Amniotic epithelial cell (primary cell): ENCODE results near the gene ZNF90.
"Not testable (repeated sequence)": the region's sequence is repeated elsewhere in the genome, so short reads cannot be mapped to it uniquely, and the experiment has no call there.

Source experiments
- DNase-seq: peaks from one replicate; pipeline ENCODE4 v3.0.0-alpha.2; 2010; ENCODE audit warnings: low read depth

ZNF90 gene

DNA sequence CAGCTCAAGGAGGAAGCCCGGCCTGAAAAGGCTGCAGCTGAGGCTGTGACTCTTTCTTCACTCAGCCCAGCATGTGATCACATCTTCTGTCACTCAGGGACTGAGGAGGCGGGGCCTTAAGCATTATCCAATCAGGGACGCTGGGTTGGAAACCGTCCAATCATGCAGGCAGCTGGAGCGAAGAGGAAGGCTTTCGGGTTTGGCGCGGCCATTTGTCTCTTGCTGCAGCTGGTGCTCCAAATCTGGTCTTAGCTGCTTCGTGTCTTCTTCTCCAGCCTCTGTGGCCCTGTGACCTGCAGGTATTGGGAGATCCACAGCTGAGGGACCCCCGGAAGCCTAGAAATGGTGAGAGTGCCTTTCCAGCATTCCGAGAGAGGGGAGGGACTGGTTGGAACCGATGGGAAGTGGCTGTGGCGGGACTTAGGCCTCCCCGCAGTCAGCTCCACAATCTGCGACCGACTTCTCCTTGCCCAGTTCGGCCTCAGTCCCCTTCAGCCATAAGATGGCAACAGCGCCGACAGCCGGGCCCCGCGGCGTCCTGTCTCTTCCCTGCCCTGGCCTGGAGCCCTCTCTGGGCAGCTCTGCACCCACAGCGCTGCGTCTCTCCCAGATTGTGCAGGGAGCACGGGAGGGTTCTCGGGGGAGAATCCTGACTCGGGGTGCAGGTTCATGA lies at the start of gene ZNF90:
Gene ZNF90 (plus strand): TSS at position 210 of the 673 bp plus-strand sequence. CDS start 133 bp downstream, at position 343.
- DNase-seq, result peak; percentile 92

DNA sequence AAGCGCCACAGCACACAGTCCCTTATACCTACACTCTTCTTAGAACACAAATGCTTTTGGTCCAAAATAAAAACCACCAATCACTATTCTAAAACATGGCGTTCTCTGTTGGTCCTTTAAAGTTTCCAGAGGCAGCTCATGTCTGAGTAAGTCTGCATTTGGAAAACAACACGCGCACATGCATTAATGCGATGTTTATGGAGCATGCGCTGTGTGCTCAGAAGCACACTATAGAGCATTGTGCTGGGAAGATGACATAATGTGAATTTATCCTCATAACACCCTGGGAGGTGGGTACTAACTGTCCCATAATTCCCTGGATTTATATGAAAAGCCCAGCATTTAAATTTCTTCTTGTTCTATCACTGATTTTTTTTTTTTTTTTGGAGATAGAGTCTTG lies 49.2 kb upstream of the ZNF90 start:
- DNase-seq, result no peak

DNA sequence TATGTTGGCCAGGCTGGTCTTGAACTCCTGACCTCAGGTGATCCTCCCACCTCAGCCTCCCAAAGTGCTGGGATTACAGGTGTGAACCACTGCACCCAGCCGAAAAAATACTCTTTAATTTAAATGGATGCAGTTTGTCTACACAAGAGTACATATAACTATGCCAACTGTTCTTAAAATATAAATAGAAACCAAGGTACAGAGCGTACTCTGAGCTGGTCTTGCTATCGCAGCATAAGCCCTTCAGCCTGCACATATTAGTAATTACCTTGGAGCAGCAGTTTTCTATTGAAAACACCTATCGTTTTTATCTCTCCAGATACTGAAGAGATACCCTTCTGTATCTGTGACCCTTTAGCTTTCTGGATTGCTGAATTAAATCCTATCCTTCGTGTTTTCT lies 41.9 kb upstream of the ZNF90 start:
- no peak for DNase-seq

DNA sequence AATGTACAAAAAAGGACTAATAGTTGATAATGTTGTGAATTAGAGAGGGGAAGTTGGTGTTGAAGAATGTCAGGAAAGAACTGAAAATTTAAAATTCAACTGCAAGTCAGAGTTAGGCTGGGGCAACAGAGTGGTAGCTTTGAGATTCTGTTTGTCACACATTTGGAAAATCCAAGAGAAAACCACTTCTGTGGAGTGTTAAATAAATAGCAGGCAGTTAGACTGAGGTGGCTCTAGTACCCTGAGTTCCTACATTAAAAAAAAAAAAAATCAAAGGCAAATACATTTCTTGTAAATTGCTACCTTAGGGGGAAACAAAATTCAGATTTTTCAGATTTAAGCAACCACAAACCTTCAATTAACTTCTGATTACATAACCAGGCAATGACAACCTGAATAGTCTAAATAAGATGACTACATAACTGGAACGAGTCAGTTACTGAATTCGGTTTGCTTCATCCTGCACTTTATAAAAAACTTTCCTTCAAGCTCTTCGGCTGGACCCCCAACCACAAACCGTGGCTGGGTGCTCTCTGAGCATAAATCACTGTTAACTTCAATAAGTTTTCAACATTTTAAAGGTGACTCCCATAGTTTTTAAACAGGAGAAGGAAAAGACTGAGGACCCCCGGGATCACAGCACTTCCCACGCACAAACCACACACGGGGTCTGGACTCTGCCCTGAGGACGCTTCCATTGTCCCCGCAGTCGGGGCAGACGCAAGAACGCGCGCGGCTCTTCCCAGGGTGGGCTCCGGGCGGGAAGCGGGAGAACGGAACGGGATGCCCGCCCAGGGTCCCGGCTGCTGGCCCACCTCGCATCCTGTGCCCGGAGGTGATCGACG lies 39.2 kb upstream of the ZNF90 start:
- peak; percentile 6 for DNase-seq

DNA sequence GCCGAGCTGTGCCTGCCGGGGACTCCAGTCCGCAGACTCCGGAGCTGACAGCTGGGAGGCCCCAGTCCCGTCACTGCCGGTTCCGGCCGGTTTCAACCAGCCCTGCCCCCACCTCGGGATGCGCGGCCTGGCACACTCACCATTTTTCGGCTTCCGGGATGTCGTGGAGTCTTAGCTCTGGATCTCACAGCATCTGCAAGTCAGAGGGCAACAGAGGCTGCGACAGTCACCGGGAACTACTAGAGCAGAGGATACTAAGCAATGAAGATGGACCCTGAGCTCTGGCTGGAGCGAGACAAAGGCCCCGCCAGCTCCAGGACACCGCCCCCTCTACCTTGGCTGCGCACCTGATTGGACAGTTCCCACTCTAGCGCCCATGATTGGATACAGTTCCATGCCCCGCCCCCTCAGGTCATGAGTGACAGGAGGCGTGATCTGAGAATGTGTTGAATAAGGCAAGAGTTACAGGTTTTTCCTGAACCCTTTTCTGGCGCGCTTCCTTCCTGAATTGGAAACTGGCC lies 38.5 kb upstream of the ZNF90 start, which contains the start of gene ZNF682:
Gene ZNF682 (minus strand): TSS at position 303 of the 521 bp plus-strand sequence. CDS start 160 bp downstream, at position 143.
- peak; percentile 92 for DNase-seq

DNA sequence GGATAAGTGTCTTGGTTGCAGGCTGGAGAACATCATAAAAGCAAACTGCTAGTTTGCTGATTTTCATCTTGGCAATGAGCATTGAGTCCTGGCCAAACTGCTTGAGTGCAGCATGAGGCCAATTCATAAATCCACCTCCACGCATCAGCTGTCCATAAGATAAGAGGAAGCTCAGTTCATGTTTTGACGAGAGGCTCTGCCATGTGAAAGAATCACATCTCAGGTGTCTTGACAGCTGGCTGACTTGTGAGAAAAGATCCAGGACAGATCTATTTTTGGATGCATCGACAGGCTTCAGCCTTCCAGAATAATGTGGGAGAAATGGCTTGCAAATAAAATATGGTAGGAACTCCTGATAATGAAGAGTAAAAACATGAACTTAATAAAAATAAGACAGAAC lies 33.1 kb upstream of the ZNF90 start:
- no peak for DNase-seq

DNA sequence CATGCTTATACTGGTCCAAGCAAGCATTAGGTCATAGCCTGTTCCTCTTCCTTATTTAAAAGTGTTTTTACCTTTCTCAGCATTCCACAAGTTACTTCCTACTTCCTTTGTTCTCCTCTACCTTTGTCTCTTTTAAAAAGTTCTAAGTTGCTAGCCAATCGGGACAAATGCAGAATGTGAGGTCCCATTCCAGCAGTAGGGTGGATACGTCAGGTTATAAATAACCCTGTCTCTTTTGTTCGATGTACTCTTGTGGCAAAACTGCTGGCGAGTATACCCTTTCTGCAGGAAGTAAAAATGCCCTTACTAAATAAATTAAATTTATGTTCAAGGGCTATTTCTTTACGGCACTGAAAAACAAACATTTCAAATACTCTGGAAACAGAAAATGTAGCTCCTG lies 32.1 kb upstream of the ZNF90 start:
- not testable (repeated sequence) for DNase-seq

DNA sequence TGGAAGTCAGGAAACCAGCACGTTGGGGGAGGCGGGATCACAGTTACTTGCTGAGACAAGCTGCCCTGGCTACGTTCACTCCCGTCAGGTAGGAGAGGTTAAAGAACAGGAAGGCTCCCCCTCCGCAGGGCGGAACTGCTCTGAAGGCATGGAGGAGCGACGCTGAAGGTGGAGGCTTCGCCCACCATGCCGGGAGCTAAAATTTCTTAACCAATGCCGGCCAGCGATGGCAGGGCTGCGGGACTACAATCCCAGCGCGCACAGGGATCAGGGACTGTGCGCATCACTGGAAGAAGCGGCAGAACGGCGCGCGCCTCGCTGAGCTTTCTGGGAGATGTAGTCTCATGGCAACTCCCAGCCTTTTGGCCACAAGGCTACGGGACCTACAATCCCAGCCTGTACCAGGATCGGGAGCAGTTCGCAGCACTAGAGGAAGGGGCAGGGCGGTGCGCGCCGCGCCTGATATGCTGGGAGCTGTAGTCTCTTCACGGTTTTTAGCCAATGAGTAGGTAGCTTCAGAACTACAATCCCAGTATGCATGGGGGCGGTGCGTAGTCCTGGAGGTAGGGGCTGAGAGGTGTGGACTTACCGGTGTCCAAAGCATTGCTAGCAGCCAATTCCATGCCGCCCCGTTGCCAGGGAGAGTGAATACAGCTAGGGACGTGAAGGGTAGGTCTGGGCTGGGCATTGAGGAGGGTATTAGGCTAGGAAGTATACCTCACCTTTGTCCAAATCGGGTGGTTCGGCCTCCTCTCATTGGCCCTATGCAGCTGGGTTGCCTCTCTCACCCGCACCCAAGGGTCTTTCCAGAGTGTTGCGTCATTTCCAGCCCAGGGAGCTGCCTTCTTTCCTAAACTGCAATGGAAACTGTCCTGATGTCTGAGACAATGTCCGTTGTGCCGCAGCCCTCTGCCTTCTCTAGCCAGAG lies 25.7 kb upstream of the ZNF90 start:
- peak; percentile 99 for DNase-seq

DNA sequence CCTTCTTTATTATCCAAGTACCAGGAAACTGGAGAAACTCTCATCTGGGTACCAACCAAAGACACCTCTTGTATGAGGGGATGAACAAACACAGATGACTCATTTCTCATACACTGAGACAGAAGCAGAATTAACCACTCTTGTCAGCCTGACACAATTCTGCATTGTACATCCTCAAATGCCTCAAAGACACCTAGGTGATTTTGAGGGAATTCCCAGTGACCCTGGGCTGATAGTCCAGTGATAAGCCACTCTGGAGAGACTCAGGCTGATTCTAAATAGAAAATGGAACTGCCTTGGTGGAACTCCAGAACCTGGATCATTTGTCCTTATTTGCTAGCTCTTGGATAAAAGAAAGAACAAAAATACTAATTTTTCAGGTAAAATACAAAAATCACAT lies 19.1 kb upstream of the ZNF90 start:
- not testable (repeated sequence) for DNase-seq

DNA sequence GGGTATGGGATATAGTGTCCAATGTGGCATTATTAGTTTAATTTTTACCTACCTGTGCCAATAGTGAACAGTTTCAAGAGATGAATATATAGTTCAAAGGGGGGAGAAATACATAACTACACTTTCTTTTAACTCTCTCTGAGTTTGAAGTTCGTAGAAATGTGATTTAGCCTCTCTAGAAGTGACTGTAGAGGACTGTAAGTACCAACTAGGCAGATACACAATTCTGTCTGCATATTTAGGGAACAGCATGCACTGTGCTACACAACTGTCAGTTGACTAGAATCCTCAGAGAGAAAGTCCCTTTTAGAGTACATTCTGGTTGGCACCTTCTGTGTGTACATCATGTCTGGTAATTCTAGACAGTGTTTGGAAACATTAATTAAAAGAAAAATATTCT lies 17.5 kb upstream of the ZNF90 start:
- DNase-seq, result no peak

DNA sequence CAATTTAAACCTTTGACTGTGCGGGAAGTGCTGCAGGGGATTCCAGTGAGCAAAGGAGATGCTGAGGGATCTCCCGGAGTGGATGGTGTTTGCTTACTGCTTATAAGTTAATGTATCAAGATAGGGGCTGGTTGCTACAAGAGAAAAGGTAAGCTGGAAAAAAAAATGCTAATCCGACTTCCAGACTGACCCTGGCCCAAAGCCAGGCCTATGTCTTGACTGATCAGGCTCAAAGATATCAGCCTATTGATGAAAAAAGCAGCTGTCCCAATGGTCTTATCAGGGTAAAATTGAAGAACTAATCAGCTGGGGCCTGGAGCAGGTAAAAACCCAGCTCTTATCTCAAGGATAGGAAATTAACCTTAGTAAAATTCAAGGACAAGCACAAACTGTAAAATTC lies 10.9 kb upstream of the ZNF90 start:
- DNase-seq, result no peak

DNA sequence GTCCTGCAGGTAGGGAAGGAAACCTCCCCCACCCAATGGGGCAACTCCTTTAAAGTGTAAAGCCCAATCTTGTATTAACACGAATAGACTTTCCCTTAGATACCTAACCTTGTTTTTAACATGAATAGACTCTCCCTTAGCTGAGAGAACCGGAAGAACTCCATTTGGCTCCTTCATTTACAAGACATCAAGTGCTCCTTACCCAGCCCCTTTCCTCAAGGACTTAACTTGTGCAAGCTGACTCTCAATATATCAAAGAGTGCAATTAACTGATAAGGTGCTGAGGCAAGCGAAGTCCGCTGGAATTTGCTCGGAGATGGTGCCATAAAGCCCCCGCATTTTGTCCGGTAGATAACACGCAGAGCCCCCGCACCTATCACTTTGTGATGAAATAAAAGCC lies 9.9 kb upstream of the ZNF90 start:
- no peak for DNase-seq

DNA sequence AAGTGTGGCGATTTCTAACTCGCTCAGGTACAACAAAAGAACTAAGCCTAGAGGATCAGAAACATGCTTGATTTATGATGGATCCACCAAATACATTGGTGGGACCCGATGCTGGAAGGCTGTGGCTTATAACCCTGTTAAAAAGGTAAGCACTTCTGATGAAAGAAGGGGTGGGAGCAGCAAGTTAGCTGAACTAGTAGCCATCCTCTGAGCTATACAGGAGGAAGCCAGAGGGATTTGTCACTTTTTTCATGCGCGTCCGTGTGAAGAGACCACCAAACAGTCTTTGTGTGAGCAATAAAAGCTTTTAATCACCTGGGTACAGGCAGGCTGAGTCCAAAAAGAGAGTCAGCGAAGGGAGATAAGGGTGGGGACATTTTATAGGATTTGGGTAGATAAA lies 9.2 kb upstream of the ZNF90 start:
- DNase-seq, result not testable (repeated sequence)

DNA sequence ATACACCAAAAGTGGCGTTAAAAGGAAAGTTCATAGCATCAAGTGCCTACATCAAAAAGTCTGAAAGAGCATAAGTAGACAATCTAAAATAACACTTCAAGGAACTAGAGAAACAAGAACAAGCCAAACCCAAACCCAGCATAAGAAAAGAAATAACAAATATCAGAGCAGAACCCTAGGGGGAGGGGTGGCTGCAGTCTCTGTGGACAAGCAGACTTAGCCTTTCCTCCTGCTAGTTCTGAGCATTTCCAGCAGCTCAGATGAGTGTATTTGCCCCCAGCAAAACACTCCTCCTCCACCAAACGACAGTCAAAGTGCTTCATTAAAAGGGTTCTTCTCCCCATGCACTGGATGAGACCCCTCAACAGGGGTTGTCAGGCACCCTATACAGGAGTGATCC lies 7.1 kb upstream of the ZNF90 start:
- no peak for DNase-seq

DNA sequence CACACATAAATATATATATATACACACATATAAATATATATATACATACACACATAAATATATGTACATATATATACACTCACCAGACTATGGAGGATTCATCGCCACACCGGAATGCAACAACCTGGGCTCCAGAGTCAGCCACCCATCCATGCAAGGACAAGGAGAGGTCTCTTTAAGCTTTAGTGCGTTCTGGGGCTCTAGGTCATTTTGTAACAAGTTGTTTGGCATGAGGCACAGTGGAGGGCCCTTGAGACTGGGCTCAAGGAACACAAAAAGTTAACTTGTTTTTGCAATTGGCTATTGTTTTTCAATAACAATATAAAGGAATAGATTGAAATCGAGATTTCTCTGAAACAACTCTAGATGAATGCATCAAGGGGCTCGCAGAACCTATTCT lies 4.9 kb upstream of the ZNF90 start:
- no peak for DNase-seq

DNA sequence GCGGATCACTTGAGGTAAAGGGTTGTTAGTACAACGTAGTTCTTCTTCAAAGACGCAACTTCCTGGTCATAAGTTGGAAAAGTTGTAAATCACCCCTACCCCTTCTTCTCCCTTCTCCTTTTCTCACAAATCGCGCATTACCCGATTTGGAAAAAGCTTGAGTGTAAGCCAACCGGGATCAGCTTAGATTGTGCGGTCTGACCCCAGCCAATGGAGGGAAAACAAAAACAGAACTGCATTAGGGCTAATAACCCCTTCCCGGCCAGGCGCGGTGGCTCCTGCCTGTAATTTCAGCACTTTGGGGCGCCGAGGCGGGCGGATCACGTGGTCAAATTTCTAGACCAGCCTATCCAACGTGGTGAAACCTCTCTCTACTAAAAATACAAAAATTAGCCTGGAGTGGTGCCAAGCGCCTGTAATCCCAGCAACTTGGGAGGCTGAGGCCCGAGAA lies 806 bp downstream of the ZNF90 start:
- peak; percentile 27 for DNase-seq

DNA sequence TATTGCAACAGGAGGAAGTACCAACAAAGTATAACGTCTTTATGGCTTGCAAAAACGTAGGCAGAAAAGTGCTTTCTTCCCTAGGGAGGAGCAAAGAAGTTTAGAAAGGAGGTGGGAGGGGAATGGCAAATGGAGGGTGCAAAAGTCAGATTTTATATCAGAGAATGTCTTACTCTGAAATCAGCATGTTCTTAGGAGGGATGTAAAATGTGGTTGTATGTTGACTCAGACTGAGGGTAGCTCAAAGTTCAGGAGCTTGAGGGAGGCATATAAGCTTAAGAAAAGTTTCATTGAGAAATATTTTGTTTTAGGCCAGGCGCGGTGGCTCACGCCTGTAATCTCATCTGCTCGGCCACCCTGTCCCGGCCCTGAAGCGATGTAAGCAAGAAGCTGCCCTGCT lies 1.7 kb downstream of the ZNF90 start:
- DNase-seq, result no peak

DNA sequence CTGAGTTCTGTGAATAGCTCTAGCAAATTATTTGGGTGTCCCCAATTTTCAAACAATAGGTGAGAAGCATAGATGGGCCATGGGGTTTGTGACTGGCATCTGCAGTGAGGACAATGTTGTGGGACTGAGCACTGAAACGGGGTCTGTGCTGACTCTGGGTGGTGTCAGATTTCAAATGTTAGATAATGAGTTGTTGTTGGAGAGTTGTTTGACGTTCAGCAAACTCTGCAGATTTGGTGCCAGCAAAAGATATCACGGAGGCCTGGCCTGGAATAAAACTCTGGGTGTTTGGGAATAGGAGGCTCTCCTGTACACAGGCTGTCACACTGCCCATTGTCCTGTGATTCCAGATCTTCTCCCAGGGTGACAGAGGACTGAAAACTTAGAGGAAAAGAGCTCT lies 2.9 kb downstream of the ZNF90 start:
- no peak for DNase-seq

DNA sequence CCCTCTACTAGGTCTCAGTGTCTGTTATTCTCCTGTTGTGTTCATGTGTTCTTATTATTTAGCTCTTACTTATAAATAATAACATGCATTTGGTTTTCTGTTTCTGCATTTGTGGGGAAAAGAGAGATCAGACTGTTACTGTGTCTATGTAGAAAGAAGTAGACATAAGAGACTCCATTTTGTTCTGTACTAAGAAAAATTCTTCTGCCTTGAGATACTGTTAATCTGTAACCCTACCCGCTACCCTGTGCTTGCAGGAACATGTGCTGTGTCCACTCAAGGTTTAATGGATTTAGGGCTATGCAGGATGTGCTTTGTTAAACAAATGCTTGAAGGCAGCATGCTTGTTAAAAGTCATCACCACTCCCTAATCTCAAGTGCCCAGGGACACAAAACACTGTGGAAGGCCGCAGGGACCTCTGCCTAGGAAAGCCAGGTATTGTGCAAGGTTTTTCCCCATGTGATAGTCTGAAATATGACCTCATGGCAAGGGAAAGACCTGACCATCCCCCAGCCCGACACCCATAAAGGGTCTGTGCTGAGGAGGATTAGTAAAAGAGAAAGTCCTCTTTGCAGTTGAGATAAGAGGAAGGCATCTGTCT lies 4.5 kb downstream of the ZNF90 start:
- peak; percentile 29 for DNase-seq

DNA sequence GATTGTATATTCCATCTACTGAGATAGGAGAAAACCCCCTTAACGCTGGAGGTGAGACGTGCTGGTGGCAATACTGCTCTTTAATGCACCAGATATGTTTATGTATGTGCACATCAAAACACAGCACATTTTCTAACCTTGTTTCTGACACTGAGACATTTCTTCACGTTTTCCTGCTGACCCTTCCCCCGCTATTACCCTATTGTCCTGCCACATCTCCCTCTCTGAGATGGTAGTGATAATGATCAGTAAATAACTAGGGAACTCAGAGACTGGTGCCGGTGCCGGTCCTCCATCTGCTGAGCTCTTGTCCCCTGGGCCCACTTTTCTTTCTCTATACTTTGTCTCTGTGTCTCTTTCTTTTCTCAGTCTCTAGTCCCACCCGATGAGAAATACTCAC lies 5.1 kb downstream of the ZNF90 start:
- DNase-seq, result not testable (repeated sequence)

DNA sequence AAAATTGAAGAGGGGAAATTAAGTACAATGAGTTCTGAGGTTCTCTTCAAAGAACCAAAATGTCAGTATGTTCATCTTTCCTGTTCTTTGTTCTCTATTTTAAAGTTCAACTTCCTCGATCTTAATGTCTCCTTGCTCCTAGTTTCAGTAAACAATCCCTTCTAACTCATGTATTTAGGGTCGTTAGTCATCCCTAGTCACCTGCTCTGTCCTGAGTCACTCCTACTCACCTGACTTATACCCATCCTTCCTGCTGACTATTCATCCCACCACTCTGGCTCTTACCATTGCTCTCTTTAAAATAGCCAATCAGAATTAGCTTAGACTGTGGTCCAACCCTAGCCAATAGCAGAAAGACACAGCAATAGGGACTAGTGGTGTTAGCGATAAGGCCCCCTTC lies 24.3 kb downstream of the ZNF90 start:
- DNase-seq, result no peak
